Endodermal cell (in vitro differentiated cells): Measurements from ENCODE around the gene SLC24A4. TPM values are rescaled to one million over a fixed set of nuclear protein-coding genes. Genes with fewer than 3 reads are reported as not detected.

Source experiments
- DNase-seq: peaks from one replicate; pipeline ENCODE4 v3.0.0-alpha.2; 2017
- H3K27ac ChIP-seq: 2 replicates; pipeline ENCODE4 v1.5.1; 2013; ENCODE audit warnings: mild to moderate bottlenecking, low read depth, low read length, moderate library complexity
- H3K27me3 ChIP-seq: 2 replicates; pipeline ENCODE4 v1.6.1; 2013; ENCODE audit warnings: mild to moderate bottlenecking, low read length, moderate library complexity; ENCODE audit not compliant: insufficient read depth, control insufficient read depth, poor library complexity, severe bottlenecking
- H3K36me3 ChIP-seq: 2 replicates; pipeline ENCODE4 v1.7.0; 2013; ENCODE audit warnings: mild to moderate bottlenecking, low read length, moderate library complexity; ENCODE audit not compliant: control insufficient read depth, insufficient read depth
- H3K4me1 ChIP-seq: one replicate; pipeline ENCODE4 v1.7.0; 2013; ENCODE audit warnings: low read length; ENCODE audit not compliant: control insufficient read depth, insufficient read depth
- H3K4me3 ChIP-seq: 2 replicates; pipeline ENCODE4 v1.5.1; 2013; ENCODE audit warnings: mild to moderate bottlenecking, low read length, moderate library complexity
- H3K9ac ChIP-seq: 2 replicates; pipeline ENCODE4 v1.6.1; 2013; ENCODE audit warnings: mild to moderate bottlenecking, low read length, moderate library complexity; ENCODE audit not compliant: poor library complexity, severe bottlenecking; ENCODE audit errors: extremely low read depth
- H3K9me3 ChIP-seq: 2 replicates; pipeline ENCODE4 v1.6.1; 2013; ENCODE audit warnings: mild to moderate bottlenecking, low read length, moderate library complexity; ENCODE audit not compliant: control insufficient read depth
- H3K27ac Mint-ChIP-seq: 2 replicates; pipeline ENCODE4 v1.8.0; 2020; ENCODE audit warnings: mixed read lengths
- H3K27me3 Mint-ChIP-seq: 2 replicates; pipeline ENCODE4 v1.8.0; 2021; ENCODE audit warnings: mild to moderate bottlenecking, mixed read lengths; ENCODE audit not compliant: insufficient read depth
- H3K36me3 Mint-ChIP-seq: 2 replicates; pipeline ENCODE4 v1.8.0; 2020; ENCODE audit warnings: low read depth, mixed read lengths
- H3K4me1 Mint-ChIP-seq: 2 replicates; pipeline ENCODE4 v1.8.0; 2020; ENCODE audit warnings: mixed read lengths
- H3K4me3 Mint-ChIP-seq: 2 replicates; pipeline ENCODE4 v1.8.0; 2020; ENCODE audit warnings: mild to moderate bottlenecking, moderate library complexity, mixed read lengths
- H3K9me3 Mint-ChIP-seq: 2 replicates; pipeline ENCODE4 v1.8.0; 2020; ENCODE audit warnings: mild to moderate bottlenecking, mixed read lengths
- WGBS, 2 experiments: methylation state at CpG; one replicate each; pipeline versions ENCODE4 v1.1.5 to v1.1.7; 2013; ENCODE audit warnings: missing lambda C conversion rate in 2 of 2, mixed read lengths in 1 of 2; ENCODE audit not compliant: insufficient coverage in 1 of 2, insufficient read length in 1 of 2; 5-methylcytosine and 5-hydroxymethylcytosine counted together
- total RNA-seq, 2 donors: library from RNA; stranded (reverse); fragmentation: NEBNext Ultra II Directional in 1 of 2; extraction: Animal tissue kit (Norgen Biotek cat#: 25700) in 1 of 2; gene quantifications; 2 replicates in 1 of 2; 3 replicates in 1 of 2; pipeline ENCODE4 v1.2.1, GENCODE V29; 2021
- TF ChIP-seq, protein P1 (sequence below): fragments of 200-600 bp; sonication (generic); conservative IDR thresholded peaks from 2 replicates; pipeline ENCODE4 v1.5.0; 2021; ENCODE audit warnings: antibody characterized with exemption, mild to moderate bottlenecking

Gene SLC24A4
- total RNA-seq, 2 donors from 2014 or later = 0.09 to 0.29 TPM

DNA sequence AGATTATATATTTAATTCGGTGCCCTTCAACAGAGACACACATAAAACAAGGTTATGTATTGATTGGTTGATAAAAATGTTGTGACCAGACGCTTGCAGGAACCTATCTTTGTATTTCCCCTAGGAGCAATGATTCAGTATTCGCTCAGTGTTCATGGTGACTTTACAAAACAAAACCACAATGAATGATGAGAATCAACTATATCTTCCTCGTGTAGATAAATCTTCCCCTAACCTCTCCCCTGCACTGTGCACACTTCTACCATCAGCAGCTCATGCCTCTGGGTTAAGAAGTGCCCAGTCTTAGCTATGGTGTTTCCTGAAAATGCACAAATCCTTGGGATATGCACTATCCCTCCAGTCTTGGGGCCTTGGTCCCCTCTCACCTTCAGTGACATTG is 206.9 kb downstream of the SLC24A4 start:
- no peaks in the 10 kb centered on the region for H3K9me3 ChIP-seq
- TF ChIP-seq, protein P1, sequence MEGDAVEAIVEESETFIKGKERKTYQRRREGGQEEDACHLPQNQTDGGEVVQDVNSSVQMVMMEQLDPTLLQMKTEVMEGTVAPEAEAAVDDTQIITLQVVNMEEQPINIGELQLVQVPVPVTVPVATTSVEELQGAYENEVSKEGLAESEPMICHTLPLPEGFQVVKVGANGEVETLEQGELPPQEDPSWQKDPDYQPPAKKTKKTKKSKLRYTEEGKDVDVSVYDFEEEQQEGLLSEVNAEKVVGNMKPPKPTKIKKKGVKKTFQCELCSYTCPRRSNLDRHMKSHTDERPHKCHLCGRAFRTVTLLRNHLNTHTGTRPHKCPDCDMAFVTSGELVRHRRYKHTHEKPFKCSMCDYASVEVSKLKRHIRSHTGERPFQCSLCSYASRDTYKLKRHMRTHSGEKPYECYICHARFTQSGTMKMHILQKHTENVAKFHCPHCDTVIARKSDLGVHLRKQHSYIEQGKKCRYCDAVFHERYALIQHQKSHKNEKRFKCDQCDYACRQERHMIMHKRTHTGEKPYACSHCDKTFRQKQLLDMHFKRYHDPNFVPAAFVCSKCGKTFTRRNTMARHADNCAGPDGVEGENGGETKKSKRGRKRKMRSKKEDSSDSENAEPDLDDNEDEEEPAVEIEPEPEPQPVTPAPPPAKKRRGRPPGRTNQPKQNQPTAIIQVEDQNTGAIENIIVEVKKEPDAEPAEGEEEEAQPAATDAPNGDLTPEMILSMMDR = no peak
- Mint-ChIP-seq H3K27me3 (no peaks in the 10 kb centered on the region), H3K36me3 (no peaks in the 10 kb centered on the region), H3K27ac (no peak overlapping the region), H3K4me1 (no peaks in the 10 kb centered on the region), H3K4me3 (no peak overlapping the region), H3K9me3 (no peaks in the 10 kb centered on the region)
- no peak overlapping the region for H3K9ac ChIP-seq
- H3K36me3 ChIP-seq = no peaks in the 10 kb centered on the region
- no peaks in the 10 kb centered on the region for H3K27me3 ChIP-seq
- H3K4me3 ChIP-seq = no peak overlapping the region
- no peaks in the 10 kb centered on the region for H3K4me1 ChIP-seq
- DNase-seq = no peak
- H3K27ac ChIP-seq = no peak overlapping the region
- 93 to 98% methylated on average over 3 to 4 of the region's 4 CpGs for WGBS, 2 experiments

DNA sequence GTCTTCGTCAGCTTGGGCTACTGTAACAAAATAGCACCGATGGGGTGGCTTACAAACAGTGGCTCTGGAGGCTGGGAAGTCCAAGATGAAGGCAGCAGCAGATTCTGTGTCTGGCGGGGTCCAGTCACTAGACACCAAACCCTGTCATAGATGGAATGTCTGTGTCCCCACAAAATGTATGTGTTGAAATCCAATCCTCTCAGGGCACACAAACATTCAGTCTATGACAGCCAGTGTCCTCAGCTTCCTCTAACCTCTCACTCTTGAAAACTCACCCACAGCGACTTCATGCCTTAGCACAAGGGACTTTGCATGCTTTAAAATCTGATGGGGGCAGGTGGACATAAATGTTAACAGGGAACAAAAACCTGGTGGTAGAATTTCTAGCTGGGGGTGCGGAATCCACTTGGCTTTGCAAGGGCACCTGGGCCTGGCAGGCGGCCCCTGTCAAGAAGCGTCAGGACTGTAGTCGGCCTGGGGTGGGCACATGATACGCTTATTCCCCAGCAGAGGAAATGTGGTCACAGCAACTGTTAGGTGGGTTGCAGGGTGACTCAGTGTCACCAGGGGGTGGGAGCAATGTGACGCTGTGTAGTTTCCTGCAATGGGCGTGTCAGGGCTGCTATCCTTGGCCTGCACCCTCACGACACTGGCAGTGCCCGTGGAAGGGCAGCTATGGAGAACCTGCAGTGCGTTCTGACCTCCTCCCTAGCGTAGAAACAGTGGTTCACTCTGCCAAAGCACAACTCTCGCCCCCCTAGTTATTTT is 208.3 kb downstream of the SLC24A4 start:
- TF ChIP-seq, protein P1 = no peak
- H3K27ac Mint-ChIP-seq = no peak overlapping the region
- no peaks in the 10 kb centered on the region for H3K27me3 ChIP-seq
- WGBS, 2 experiments = 93% methylated on average over 9 to 16 of the region's 16 CpGs
- H3K4me3 Mint-ChIP-seq = no peak overlapping the region
- H3K9ac ChIP-seq = no peak overlapping the region
- H3K36me3 Mint-ChIP-seq = no peaks in the 10 kb centered on the region
- no peaks in the 10 kb centered on the region for H3K36me3 ChIP-seq
- DNase-seq = no peak
- no peaks in the 10 kb centered on the region for H3K9me3 ChIP-seq
- H3K4me3 ChIP-seq = no peak overlapping the region
- no peaks in the 10 kb centered on the region for H3K4me1 Mint-ChIP-seq
- H3K9me3 Mint-ChIP-seq = no peaks in the 10 kb centered on the region
- no peaks in the 10 kb centered on the region for H3K27me3 Mint-ChIP-seq
- no peaks in the 10 kb centered on the region for H3K4me1 ChIP-seq
- no peak overlapping the region for H3K27ac ChIP-seq

DNA sequence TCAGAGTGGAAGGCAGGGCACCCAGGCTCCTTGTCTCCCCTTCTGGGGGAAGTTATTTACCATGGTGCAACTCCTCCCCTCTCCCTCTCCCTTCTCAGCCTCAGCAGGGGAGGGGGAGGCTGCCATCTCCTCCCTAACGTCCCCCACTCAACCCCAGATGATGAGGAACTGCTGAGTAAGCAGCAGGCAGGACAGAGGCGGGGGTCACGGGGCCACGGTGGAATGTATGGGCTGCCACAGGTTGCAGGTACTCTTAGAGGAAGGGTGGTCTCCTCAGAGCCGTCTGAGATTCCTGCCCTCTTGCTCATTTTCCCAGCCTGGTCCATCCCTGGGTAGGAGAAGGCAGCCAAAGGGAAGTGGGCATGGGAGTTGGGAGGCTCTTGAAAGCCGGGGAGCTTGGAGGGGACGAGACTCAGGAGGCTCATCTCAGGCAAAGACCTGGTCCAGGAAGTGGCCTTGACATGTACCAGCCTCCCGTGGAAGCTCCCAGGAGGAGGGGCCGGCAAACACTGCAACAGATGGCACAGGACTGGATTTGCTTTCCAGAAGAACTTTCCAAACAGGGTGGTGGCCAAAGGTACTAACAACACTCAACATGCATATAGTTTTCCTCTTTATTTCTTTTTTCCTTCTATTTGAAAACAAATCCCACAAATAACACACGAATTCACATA is 209.7 kb downstream of the SLC24A4 start:
- WGBS, 2 experiments = 80 to 93% methylated on average over 2 to 10 of the region's 10 CpGs
- Histone ChIP-seq H3K27ac (no peak overlapping the region), H3K27me3 (no peaks in the 10 kb centered on the region), H3K36me3 (no peaks in the 10 kb centered on the region), H3K9ac (no peak overlapping the region), H3K9me3 (no peaks in the 10 kb centered on the region), H3K4me3 (no peak overlapping the region), H3K4me1 (no peaks in the 10 kb centered on the region)
- H3K27ac Mint-ChIP-seq = no peak overlapping the region
- H3K9me3 Mint-ChIP-seq = no peaks in the 10 kb centered on the region
- TF ChIP-seq, protein P1 = no peak
- no peaks in the 10 kb centered on the region for H3K27me3 Mint-ChIP-seq
- DNase-seq = no peak
- H3K4me3 Mint-ChIP-seq = no peak overlapping the region
- no peaks in the 10 kb centered on the region for H3K36me3 Mint-ChIP-seq
- no peaks in the 10 kb centered on the region for H3K4me1 Mint-ChIP-seq
